Measurements from ENCODE around the gene CAPN1. TPM values are rescaled to one million over a fixed set of nuclear protein-coding genes. Genes with fewer than 3 reads are reported as not detected.

Gene CAPN1
- polyA plus RNA-seq, 1 of the 3 experiments (the other 2 are of a cell fraction), result 92.2 TPM

GRCh38 chr11:65186701-65187100 lies 5.0 kb downstream of the CAPN1 start:
- no peak overlapping the region for H2AFZ ChIP-seq (ENCODE audit: low read depth)
- no peaks in the 10 kb centered on the region for H3K9me2 ChIP-seq
- H3K27ac ChIP-seq (ENCODE audit: low read depth in 2 of 2, low read length in 1 of 2), result no peak overlapping the region
- H3F3A ChIP-seq (replicated peaks; ENCODE audit: insufficient read depth), result peaks cover 4% of the 10 kb centered on the region
- no peak overlapping the region for H3K4me3 ChIP-seq (ENCODE audit: low read depth in 2 of 2, low read length in 1 of 2)
- no peak overlapping the region for H3K4me2 ChIP-seq
- H3K9ac ChIP-seq, result no peak overlapping the region
- H3K4me1 ChIP-seq (ENCODE audit: control insufficient read depth in 1 of 2, insufficient read depth in 2 of 2, low read depth in 1 of 2, low read length in 1 of 2), result peaks cover 0 to 14% of the 10 kb centered on the region in 2 experiments; a peak in 1 of 4 replicates
- H3K9me3 ChIP-seq, result no peaks in the 10 kb centered on the region
- 97% methylated on average over 9 of the region's 9 CpGs for WGBS (ENCODE audit: low lambda C conversion rate)
- no peak for DNase-seq
- CTCF ChIA-PET, result interaction anchor here (1.4 to 1.7 kb wide), 3 partner anchors 10 to 69 kb away, joined by 7 to 9 read pairs (median 8); partner anchors contain the start of genes SYVN1 and ZNHIT2
- H3K27me3 ChIP-seq (ENCODE audit: insufficient read depth), result no peaks in the 10 kb centered on the region
- peaks cover 20 to 44% of the 10 kb centered on the region in 2 experiments for H3K36me3 ChIP-seq (replicated peaks in 1 of 2; ENCODE audit: control insufficient read depth in 1 of 2, insufficient read depth in 2 of 2, low read length in 1 of 2)
- POLR2A ChIA-PET, result interaction anchor here (1.0 kb wide), 1 partner anchor 28 kb away, joined by 3 read pairs; no protein-coding TSS in a partner anchor
- peaks cover 5% of the 10 kb centered on the region; the same call in 1 of the 2 replicates for H4K20me1 ChIP-seq (ENCODE audit: insufficient read depth)
- peaks cover 35% of the 10 kb centered on the region for H3K79me2 ChIP-seq (ENCODE audit: insufficient read depth)
- TF ChIP-seq TEAD4 (IDR thresholded peaks at IDR 0.05; ENCODE audit: borderline replicate concordance, insufficient read depth) (no peak), NFIC (IDR thresholded peaks at IDR 0.05; ENCODE audit: borderline replicate concordance) (no peak), SMC3 (IDR thresholded peaks at IDR 0.05; ENCODE audit: low read depth, low read length) (no peak), GATA2 (CRISPR knock-in tag; IDR thresholded peaks at IDR 0.05) (no peak)

DNA sequence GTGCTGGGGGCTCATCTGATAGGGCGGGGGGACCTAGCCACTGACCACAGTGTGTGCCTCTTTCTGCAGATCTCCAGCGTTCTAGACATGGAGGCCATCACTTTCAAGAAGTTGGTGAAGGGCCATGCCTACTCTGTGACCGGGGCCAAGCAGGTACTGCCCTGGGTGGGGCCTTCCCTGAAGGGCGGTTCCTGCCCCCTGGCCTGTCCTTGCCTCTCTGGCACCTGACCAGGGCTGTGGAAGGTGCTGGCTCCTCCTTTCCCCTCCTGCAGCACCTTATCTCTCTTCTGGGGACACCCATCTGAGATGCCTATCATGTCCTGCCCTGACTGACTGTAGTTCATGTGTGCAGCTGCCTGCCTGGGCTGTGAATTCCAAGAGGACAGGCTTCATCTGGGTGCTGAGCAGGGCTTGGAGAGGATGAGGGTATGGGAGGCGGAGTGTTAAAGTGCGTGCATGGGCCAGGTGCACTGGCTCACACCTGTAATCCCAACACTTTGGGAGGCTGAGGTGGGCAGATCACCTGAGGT lies 5.5 kb downstream of the CAPN1 start:
- no peak for DNase-seq
- TF ChIP-seq TAF1 (IDR thresholded peaks at IDR 0.05; ENCODE audit: borderline replicate concordance, low read depth, low read length) (no peak), TEAD4 (IDR thresholded peaks at IDR 0.05; ENCODE audit: borderline replicate concordance, insufficient read depth) (no peak), POLR2AphosphoS5 (IDR thresholded peaks at IDR 0.05; ENCODE audit: low read depth, low read length) (no peak), USF1 (IDR thresholded peaks at IDR 0.05; ENCODE audit: borderline replicate concordance, low read depth) (no peak), CTCF (IDR thresholded peaks at IDR 0.05) (no peak), RFX5 (IDR thresholded peaks at IDR 0.05; ENCODE audit: low read length) (no peak), RAD21 (IDR thresholded peaks at IDR 0.05; ENCODE audit: low read length) (no peak), ELF1 (IDR thresholded peaks at IDR 0.05) (no peak), EZH2phosphoT487 (IDR thresholded peaks at IDR 0.05; ENCODE audit: borderline replicate concordance, low read depth) (no peak), YY1 (IDR thresholded peaks at IDR 0.05; ENCODE audit: low read depth) (no peak), FOSL2 (IDR thresholded peaks at IDR 0.05; ENCODE audit: borderline replicate concordance, low read depth) (no peak)
- H3K9ac ChIP-seq, result no peak overlapping the region
- no peak overlapping the region for H3K4me3 ChIP-seq (ENCODE audit: low read depth in 2 of 2, low read length in 1 of 2)
- H3K79me2 ChIP-seq (ENCODE audit: insufficient read depth), result peaks cover 30% of the 10 kb centered on the region
- peaks cover 4% of the 10 kb centered on the region for H3F3A ChIP-seq (replicated peaks; ENCODE audit: insufficient read depth)
- H3K27me3 ChIP-seq (ENCODE audit: insufficient read depth), result no peaks in the 10 kb centered on the region
- peaks cover 0 to 12% of the 10 kb centered on the region in 2 experiments; a peak in 1 of 4 replicates for H3K4me1 ChIP-seq (ENCODE audit: control insufficient read depth in 1 of 2, insufficient read depth in 2 of 2, low read depth in 1 of 2, low read length in 1 of 2)
- H2AFZ ChIP-seq (ENCODE audit: low read depth), result no peak overlapping the region
- POLR2A ChIA-PET, result no interaction called here
- H3K4me2 ChIP-seq, result no peak overlapping the region
- H3K9me2 ChIP-seq, result no peaks in the 10 kb centered on the region
- CTCF ChIA-PET, result interaction anchor here (0.8 to 1.7 kb wide), 2 partner anchors 38 to 52 kb away, joined by 4 to 9 read pairs; partner anchors contain the start of gene SYVN1
- 92% methylated on average over 4 of the region's 6 CpGs for WGBS (ENCODE audit: low lambda C conversion rate)
- no peak overlapping the region for H3K27ac ChIP-seq (ENCODE audit: low read depth in 2 of 2, low read length in 1 of 2)
- peaks cover 26 to 44% of the 10 kb centered on the region in 2 experiments for H3K36me3 ChIP-seq (replicated peaks in 1 of 2; ENCODE audit: control insufficient read depth in 1 of 2, insufficient read depth in 2 of 2, low read length in 1 of 2)
- H4K20me1 ChIP-seq (ENCODE audit: insufficient read depth), result peaks cover 5% of the 10 kb centered on the region; the same call in 1 of the 2 replicates
- H3K9me3 ChIP-seq, result no peaks in the 10 kb centered on the region
